ENCODE data around the gene FBN1.

FBN1 gene

GRCh38 chr15:48623456-48623855, 22.1 kb downstream of the FBN1 start:
- no peak for TF ChIP-seq CTCF (IDR thresholded peaks at IDR 0.05; ENCODE audit: extremely low read depth, missing control alignments)
- no peak for DNase-seq (ENCODE audit: low spot score)

DNA sequence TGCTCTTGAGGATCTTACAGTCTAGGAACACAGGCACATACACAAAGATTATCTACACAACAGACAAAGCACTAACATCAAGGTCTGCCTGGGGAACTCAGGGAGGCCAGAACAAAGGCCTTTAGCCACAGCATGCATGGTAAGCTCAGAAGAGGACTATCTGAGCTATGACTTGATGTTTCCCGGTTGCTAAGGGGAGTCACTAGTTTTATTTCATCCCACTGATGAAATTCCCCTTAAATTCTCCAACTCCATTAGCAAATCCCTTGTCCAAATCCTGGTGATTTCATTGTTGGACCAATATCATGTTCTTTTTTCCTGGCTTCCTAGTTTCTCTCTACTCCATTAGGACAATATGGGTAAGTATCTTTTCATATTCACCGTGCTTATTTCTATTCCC, 23.3 kb downstream of the FBN1 start:
- TF ChIP-seq CTCF (IDR thresholded peaks at IDR 0.05; ENCODE audit: extremely low read depth, missing control alignments) = no peak
- no peak for DNase-seq (ENCODE audit: low spot score)

DNA sequence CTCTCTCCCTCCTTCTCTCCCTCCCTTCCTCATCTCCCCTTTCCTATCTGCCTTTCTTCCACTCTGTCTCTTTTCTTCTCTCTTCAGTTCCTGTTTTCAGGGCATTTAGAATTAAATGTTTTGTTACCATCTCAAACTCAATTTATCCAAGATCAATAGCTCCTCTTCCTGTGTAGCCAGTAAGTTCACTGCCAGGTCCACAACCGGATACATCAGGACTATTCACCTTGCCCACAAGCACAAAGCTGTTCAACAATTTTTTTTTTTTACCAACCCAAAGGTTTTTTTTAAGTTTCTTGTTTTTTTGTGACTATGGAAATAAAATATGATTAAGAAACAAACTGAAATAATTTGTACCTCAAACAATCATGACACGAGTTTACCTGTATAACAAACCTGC, 26.1 kb downstream of the FBN1 start:
- no peak for TF ChIP-seq CTCF (IDR thresholded peaks at IDR 0.05; ENCODE audit: extremely low read depth, missing control alignments)
- no peak for DNase-seq (ENCODE audit: low spot score)

DNA sequence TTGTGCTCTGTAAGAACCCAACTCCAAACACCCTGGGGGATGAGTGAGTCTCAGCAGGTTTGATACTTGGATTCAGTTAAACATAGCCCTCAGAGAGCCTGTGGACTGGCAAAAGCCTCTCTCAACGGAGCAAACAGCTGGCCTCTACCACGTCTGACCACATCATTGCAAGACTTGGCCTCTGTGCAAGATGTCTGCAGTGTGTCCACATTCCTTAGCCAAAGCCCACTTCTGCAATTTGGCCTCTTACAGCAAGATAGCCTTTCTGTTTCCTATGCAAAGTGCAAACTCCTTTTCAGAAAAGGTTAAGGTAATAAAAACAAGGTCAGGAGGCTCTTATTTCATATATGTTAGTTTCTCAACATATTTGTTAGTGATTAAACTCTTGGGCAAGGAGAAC, 27.9 kb downstream of the FBN1 start:
- TF ChIP-seq CTCF (IDR thresholded peaks at IDR 0.05; ENCODE audit: extremely low read depth, missing control alignments) = no peak
- DNase-seq (ENCODE audit: low spot score) = no peak

- no peak for TF ChIP-seq CTCF (IDR thresholded peaks at IDR 0.05; ENCODE audit: extremely low read depth, missing control alignments)
- DNase-seq (ENCODE audit: low spot score) = no peak
Observed at GRCh38 chr15:48616216-48616615, 29.3 kb downstream of the FBN1 start.

DNA sequence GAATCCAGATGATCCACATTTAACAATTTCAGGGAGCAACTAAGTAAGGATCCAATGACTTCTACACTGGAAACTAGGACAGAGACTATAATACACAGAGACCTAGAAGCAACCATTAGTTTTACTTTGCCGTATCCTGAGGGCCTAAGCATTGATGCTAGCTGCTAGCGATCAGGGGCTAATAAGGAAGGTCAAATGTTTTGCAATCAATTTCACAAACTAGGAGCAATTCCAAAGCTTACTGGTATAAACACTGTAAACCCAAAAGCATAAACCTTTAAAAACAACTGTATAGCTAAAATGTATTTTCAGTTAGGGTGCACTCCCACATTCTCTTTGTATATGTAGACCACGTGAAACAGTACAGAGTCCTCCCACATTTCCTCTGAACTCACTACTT, 31.5 kb downstream of the FBN1 start:
- TF ChIP-seq CTCF (IDR thresholded peaks at IDR 0.05; ENCODE audit: extremely low read depth, missing control alignments) = no peak
- no peak for DNase-seq (ENCODE audit: low spot score)

- no peak for TF ChIP-seq CTCF (IDR thresholded peaks at IDR 0.05; ENCODE audit: extremely low read depth, missing control alignments)
- no peak for DNase-seq (ENCODE audit: low spot score)
Observed at GRCh38 chr15:48609486-48609885, 36.0 kb downstream of the FBN1 start.
